ENCODE results near the gene REXO4. TPM values are rescaled to one million over a fixed set of nuclear protein-coding genes. Genes with fewer than 3 reads are reported as not detected.
A peak's percentile ranks its signal among the peaks of the same experiment; 100 is the strongest.

The REXO4 gene
- total RNA-seq, 1 donor from 2014 or later, result 22.5 TPM

DNA sequence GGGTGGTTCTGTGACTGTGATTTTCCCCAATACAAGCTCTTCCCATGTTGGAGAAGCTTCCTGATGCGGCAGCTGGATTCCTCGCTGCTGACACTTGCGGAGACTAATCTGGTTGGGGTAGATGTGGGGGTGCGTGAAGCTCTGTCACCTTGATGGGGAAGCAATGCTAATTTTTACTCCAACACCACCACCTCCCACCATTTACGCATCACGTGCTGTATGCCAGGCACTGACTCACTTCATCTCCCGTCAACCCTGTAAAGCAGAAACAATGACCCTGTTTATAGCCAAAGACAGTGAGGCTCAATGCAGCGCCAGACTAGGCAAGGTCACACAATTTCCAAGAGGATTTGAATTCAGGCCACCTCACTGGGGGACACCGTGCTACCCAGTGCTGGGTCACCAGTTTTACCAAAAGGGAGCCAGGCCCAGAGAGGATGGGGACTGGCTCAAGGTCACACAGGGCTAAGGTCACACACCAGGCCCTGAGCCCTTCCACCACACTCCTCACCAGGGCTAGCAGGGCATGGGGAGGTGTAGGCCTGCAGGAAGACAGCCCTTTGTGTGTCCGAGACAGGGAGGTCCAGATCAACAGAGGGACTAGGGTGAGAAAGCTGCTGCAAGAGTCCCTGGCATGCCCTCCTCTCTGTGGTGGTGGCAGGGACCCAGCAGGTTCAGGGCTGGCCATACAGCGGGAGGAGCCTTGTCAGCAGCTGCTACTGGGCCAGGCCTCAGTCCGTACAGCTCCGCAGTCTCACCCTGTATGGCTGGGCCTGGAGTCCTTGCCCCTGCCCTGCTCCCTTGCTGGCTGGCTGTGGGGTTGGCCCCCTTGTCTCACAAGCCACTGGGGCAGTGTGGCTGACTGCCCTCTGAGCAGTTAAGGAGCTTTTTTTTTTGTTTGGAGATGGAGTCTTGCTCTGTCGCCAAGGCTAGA, 38.4 kb downstream of the REXO4 start:
- Histone ChIP-seq H3K4me1 (ENCODE audit: insufficient read depth, low read length) (peaks cover 4% of the 10 kb centered on the region), H3K4me2 (ENCODE audit: low read length) (no peak overlapping the region), H3K9me3 (ENCODE audit: insufficient read depth, low read depth, low read length) (peaks cover 5% of the 10 kb centered on the region), H3K79me2 (ENCODE audit: insufficient read depth, low read length) (peaks cover 15% of the 10 kb centered on the region), H3K27ac (ENCODE audit: low read depth, low read length) (no peak overlapping the region), H3K27me3 (ENCODE audit: insufficient read depth, low read length) (no peaks in the 10 kb centered on the region), H3K4me3 (ENCODE audit: insufficient read depth, low read depth, low read length) (no peak overlapping the region), H4K20me1 (ENCODE audit: insufficient read depth, low read length) (peaks cover 9% of the 10 kb centered on the region), H3K36me3 (ENCODE audit: insufficient read depth, low read length) (no peaks in the 10 kb centered on the region), H2AFZ (ENCODE audit: low read depth, low read length) (peak overlapping the region; percentile 33), H3K9ac (ENCODE audit: low read length) (no peak overlapping the region)
- Mint-ChIP-seq H3K9me3 (ENCODE audit: unreplicated experiment) (peaks cover 1% of the 10 kb centered on the region), H3K27me3 (ENCODE audit: low read depth, unreplicated experiment) (no peaks in the 10 kb centered on the region), H3K36me3 (ENCODE audit: low read depth, unreplicated experiment) (no peaks in the 10 kb centered on the region), H3K4me1 (ENCODE audit: low read depth, unreplicated experiment) (peaks cover 1% of the 10 kb centered on the region), H3K27ac (ENCODE audit: unreplicated experiment) (no peak overlapping the region), H3K4me3 (ENCODE audit: unreplicated experiment) (no peak overlapping the region)
- DNase-seq (ENCODE audit: low read depth), result no peak
- TF ChIP-seq, protein P1, sequence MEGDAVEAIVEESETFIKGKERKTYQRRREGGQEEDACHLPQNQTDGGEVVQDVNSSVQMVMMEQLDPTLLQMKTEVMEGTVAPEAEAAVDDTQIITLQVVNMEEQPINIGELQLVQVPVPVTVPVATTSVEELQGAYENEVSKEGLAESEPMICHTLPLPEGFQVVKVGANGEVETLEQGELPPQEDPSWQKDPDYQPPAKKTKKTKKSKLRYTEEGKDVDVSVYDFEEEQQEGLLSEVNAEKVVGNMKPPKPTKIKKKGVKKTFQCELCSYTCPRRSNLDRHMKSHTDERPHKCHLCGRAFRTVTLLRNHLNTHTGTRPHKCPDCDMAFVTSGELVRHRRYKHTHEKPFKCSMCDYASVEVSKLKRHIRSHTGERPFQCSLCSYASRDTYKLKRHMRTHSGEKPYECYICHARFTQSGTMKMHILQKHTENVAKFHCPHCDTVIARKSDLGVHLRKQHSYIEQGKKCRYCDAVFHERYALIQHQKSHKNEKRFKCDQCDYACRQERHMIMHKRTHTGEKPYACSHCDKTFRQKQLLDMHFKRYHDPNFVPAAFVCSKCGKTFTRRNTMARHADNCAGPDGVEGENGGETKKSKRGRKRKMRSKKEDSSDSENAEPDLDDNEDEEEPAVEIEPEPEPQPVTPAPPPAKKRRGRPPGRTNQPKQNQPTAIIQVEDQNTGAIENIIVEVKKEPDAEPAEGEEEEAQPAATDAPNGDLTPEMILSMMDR (IDR thresholded peaks at IDR 0.05; ENCODE audit: insufficient read depth, low read depth, low read length), result no peak
- no peak for TF ChIP-seq EZH2 (IDR thresholded peaks at IDR 0.05; ENCODE audit: insufficient read depth, low read length)
- FAIRE-seq, result no peak

DNA sequence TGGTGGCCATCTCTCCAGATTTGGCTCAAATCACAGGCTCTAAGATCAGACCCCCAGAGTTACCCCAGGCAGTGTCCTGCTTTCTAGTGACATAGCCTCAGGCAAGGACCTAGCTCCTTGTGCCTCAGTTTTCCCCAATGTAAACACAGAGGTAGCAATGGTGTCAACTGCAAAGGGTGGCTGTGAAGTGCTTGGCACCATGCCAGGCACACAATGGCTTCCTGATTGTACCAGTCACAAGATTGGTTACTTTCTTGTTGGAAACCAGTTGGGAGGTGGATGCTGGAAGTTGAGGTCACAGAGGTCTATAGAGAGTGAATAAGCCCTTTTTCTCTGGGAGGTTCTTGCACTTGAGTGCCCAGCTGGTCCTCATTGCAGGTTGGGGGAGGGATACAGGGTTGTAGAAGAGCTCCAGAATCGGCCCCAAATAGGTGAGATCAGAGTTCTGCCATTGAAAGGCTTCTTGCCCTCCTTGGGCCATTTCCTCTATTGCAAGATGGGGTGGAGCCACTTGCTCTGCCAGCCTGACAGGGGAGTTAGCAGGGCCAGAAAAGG, 39.3 kb downstream of the REXO4 start:
- Histone ChIP-seq H3K4me1 (ENCODE audit: insufficient read depth, low read length) (peaks cover 10% of the 10 kb centered on the region), H3K9me3 (ENCODE audit: insufficient read depth, low read depth, low read length) (peaks cover 5% of the 10 kb centered on the region), H3K27ac (ENCODE audit: low read depth, low read length) (no peak overlapping the region), H3K4me2 (ENCODE audit: low read length) (no peak overlapping the region), H2AFZ (ENCODE audit: low read depth, low read length) (no peak overlapping the region), H4K20me1 (ENCODE audit: insufficient read depth, low read length) (peaks cover 19% of the 10 kb centered on the region), H3K4me3 (ENCODE audit: insufficient read depth, low read depth, low read length) (no peak overlapping the region), H3K79me2 (ENCODE audit: insufficient read depth, low read length) (peaks cover 24% of the 10 kb centered on the region), H3K36me3 (ENCODE audit: insufficient read depth, low read length) (no peaks in the 10 kb centered on the region), H3K27me3 (ENCODE audit: insufficient read depth, low read length) (no peaks in the 10 kb centered on the region), H3K9ac (ENCODE audit: low read length) (no peak overlapping the region)
- TF ChIP-seq, protein P1 (IDR thresholded peaks at IDR 0.05; ENCODE audit: insufficient read depth, low read depth, low read length), result no peak
- no peak for TF ChIP-seq EZH2 (IDR thresholded peaks at IDR 0.05; ENCODE audit: insufficient read depth, low read length)
- H3K36me3 Mint-ChIP-seq (ENCODE audit: low read depth, unreplicated experiment), result no peaks in the 10 kb centered on the region
- peaks cover 5% of the 10 kb centered on the region for H3K4me1 Mint-ChIP-seq (ENCODE audit: low read depth, unreplicated experiment)
- FAIRE-seq (no peak), DNase-seq (ENCODE audit: low read depth) (no peak)
- peaks cover 1% of the 10 kb centered on the region for H3K9me3 Mint-ChIP-seq (ENCODE audit: unreplicated experiment)
- peak overlapping the region; percentile 37 for H3K4me3 Mint-ChIP-seq (ENCODE audit: unreplicated experiment)
- H3K27me3 Mint-ChIP-seq (ENCODE audit: low read depth, unreplicated experiment), result no peaks in the 10 kb centered on the region
- H3K27ac Mint-ChIP-seq (ENCODE audit: unreplicated experiment), result no peak overlapping the region

All from astrocyte (in vitro differentiated cells and primary cell).